Sigmoid colon (tissue), 3 donors: Measurements from ENCODE around the gene MID1.

Experiments
- CTCF ChIP-seq, 4 experiments: fragments of 450-650 bp in 3 of 4; fragments of 200-600 bp in 1 of 4; IDR thresholded peaks; one replicate each; pipeline ENCODE4 v1.5.1; 2016 to 2019; ENCODE audit warnings: antibody characterized with exemption in 4 of 4, mild to moderate bottlenecking in 3 of 4, moderate library complexity in 2 of 4
- POLR2A ChIP-seq, 2 donors: fragments of 450-650 bp; IDR thresholded peaks; one replicate each; pipeline ENCODE4 v1.6.1; 2016; ENCODE audit warnings: antibody characterized with exemption in 2 of 2, mild to moderate bottlenecking in 2 of 2, moderate library complexity in 2 of 2

- TF ChIP-seq CTCF (IDR thresholded peaks at IDR 0.05) (no peak), POLR2A (IDR thresholded peaks at IDR 0.05) (no peak)
Observed at GRCh38 chrX:10502961-10503360, 117.4 kb downstream of the MID1 start.
